Measurements from ENCODE around the gene SMARCE1.

GRCh38 chr17:40597556-40598300, 49.9 kb downstream of the SMARCE1 start:
- no peak for TF ChIP-seq CTCF (IDR thresholded peaks at IDR 0.05; ENCODE audit: poor library complexity)
- TF ChIP-seq EZH2phosphoT487 (IDR thresholded peaks at IDR 0.05; ENCODE audit: low read depth, severe bottlenecking, unreplicated experiment) = no peak

Measured in hepatocyte (in vitro differentiated cells).